Activated CD8-positive, alpha-beta T cell treated with anti-CD3 and anti-CD28 coated beads for 36 hours (primary cell): ENCODE results near the gene STX11. TPM values are rescaled to one million over a fixed set of nuclear protein-coding genes. Genes with fewer than 3 reads are reported as not detected.

Source experiments
- ATAC-seq: fragments of 200-7000 bp; cut with Tn5 transposase; one replicate; pipeline ENCODE4 v1.10.0; 2021; ENCODE audit warnings: mild to moderate bottlenecking, moderate library complexity
- CTCF ChIA-PET: fragments of 350-600 bp; sonication (Branson Sonifier 250); formaldehyde crosslinking; loops from one replicate; lab custom pipeline; 2021; ENCODE audit warnings: antibody characterized with exemption; lab: Charles Lee
- POLR2A ChIA-PET: fragments of 350-600 bp; sonication (Branson Sonifier 250); formaldehyde crosslinking; loops from one replicate; lab custom pipeline; 2021; ENCODE audit warnings: antibody characterized with exemption; lab: Charles Lee
- DNase-seq: peaks from one replicate; pipeline ENCODE4 v3.0.0-alpha.2; 2020
- H3K27ac Mint-ChIP-seq: one replicate; pipeline ENCODE4 v1.8.0; 2021; ENCODE audit warnings: mild to moderate bottlenecking, mixed read lengths
- H3K27me3 Mint-ChIP-seq: one replicate; pipeline ENCODE4 v1.8.0; 2021; ENCODE audit warnings: mixed read lengths
- H3K36me3 Mint-ChIP-seq: one replicate; pipeline ENCODE4 v1.8.0; 2021; ENCODE audit warnings: low read depth, mixed read lengths
- H3K4me1 Mint-ChIP-seq: one replicate; pipeline ENCODE4 v1.8.0; 2021; ENCODE audit warnings: low read depth, mixed read lengths
- H3K4me3 Mint-ChIP-seq: one replicate; pipeline ENCODE4 v1.8.0; 2021; ENCODE audit warnings: mild to moderate bottlenecking, moderate library complexity, mixed read lengths
- H3K9me3 Mint-ChIP-seq: one replicate; pipeline ENCODE4 v1.8.0; 2021; ENCODE audit warnings: mixed read lengths
- intact Hi-C: fragments of 100-400 bp; cut with micrococcal nuclease; formaldehyde crosslinking; loops from one replicate; pipeline ENCODE4 v1.10.0; 2022
- total RNA-seq, 2 experiments: library from RNA; stranded (reverse); gene quantifications; one replicate each; pipeline ENCODE4 v1.2.3, GENCODE V29; 2021
- TF ChIP-seq, protein P1 (sequence below): fragments of 200-600 bp; IDR thresholded peaks from one replicate; pipeline ENCODE4 v1.8.0; 2022; ENCODE audit warnings: antibody characterized with exemption, mild to moderate bottlenecking

The STX11 gene
- total RNA-seq, 2 experiments from 2014 or later = 19.4 to 20.7 TPM

DNA sequence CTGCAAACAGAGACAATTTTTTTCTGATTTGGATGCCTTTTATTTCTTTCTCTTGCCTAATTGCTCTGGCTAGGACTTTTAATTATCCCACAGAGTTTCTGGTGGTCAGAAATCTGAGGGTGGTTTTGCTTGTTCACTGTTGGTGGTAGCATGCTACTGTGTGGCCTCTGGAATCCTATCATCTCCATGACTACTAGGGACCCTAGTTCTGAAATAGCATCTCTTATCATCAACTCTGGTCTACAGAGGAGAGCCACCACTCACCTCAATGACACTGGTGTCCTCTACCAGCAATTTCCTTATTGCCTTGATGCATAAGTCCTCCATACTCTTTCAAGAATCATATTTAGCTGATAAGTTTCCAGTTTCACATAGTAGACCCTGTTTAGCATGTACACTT is 27.5 kb upstream of the STX11 start:
- Mint-ChIP-seq H3K27ac (no peak overlapping the region), H3K4me1 (no peaks in the 10 kb centered on the region), H3K9me3 (no peaks in the 10 kb centered on the region), H3K36me3 (no peaks in the 10 kb centered on the region), H3K27me3 (no peaks in the 10 kb centered on the region), H3K4me3 (no peak overlapping the region)
- ChIA-PET POLR2A (no interaction called here), CTCF (interaction anchor here (0.9 to 2.5 kb wide), 6 partner anchors 15 to 100 kb away, joined by 3 to 7 read pairs (median 4); no protein-coding TSS in a partner anchor)
- intact Hi-C loops = no loop called here
- DNase-seq (no peak), ATAC-seq (no peak)
- TF ChIP-seq, protein P1, sequence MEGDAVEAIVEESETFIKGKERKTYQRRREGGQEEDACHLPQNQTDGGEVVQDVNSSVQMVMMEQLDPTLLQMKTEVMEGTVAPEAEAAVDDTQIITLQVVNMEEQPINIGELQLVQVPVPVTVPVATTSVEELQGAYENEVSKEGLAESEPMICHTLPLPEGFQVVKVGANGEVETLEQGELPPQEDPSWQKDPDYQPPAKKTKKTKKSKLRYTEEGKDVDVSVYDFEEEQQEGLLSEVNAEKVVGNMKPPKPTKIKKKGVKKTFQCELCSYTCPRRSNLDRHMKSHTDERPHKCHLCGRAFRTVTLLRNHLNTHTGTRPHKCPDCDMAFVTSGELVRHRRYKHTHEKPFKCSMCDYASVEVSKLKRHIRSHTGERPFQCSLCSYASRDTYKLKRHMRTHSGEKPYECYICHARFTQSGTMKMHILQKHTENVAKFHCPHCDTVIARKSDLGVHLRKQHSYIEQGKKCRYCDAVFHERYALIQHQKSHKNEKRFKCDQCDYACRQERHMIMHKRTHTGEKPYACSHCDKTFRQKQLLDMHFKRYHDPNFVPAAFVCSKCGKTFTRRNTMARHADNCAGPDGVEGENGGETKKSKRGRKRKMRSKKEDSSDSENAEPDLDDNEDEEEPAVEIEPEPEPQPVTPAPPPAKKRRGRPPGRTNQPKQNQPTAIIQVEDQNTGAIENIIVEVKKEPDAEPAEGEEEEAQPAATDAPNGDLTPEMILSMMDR = no peak

- no peak overlapping the region for H3K27ac Mint-ChIP-seq
- CTCF ChIA-PET = interaction anchor here (0.9 to 2.5 kb wide), 6 partner anchors 15 to 99 kb away, joined by 3 to 7 read pairs (median 4); no protein-coding TSS in a partner anchor
- H3K9me3 Mint-ChIP-seq = no peaks in the 10 kb centered on the region
- intact Hi-C loops = no loop called here
- no peak overlapping the region for H3K4me3 Mint-ChIP-seq
- no peak for ATAC-seq
- no peaks in the 10 kb centered on the region for H3K4me1 Mint-ChIP-seq
- no peak for DNase-seq
- POLR2A ChIA-PET = no interaction called here
- TF ChIP-seq, protein P1 = no peak
- no peaks in the 10 kb centered on the region for H3K27me3 Mint-ChIP-seq
- no peaks in the 10 kb centered on the region for H3K36me3 Mint-ChIP-seq
Measured at GRCh38 chr6:144123421-144123820, 26.9 kb upstream of the STX11 start.

DNA sequence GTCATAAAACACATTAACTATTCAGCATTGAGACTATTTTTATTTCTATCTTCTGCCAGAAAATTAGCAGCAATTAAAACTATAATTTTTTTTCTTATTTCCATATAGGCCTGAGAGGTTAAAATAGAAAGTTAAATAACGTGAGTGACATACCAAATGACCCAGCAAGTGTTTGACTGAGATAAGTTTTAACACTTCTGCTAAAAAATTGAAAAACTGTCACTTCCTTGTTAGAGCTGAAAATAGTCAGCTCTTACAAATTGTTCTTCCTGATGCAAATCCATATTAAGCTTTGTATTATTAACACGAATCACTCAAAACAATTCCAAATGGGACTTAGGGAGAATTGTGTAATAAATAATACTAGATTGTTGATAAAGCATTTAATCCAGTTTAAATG is 26.5 kb upstream of the STX11 start:
- intact Hi-C loops = no loop called here
- ChIA-PET CTCF (interaction anchor here (0.9 to 2.5 kb wide), 6 partner anchors 16 to 99 kb away, joined by 3 to 7 read pairs (median 4); no protein-coding TSS in a partner anchor), POLR2A (no interaction called here)
- H3K9me3 Mint-ChIP-seq = no peaks in the 10 kb centered on the region
- TF ChIP-seq, protein P1 = no peak
- no peak for DNase-seq
- no peak for ATAC-seq
- no peaks in the 10 kb centered on the region for H3K4me1 Mint-ChIP-seq
- no peaks in the 10 kb centered on the region for H3K36me3 Mint-ChIP-seq
- no peak overlapping the region for H3K27ac Mint-ChIP-seq
- H3K4me3 Mint-ChIP-seq = no peak overlapping the region
- no peaks in the 10 kb centered on the region for H3K27me3 Mint-ChIP-seq

DNA sequence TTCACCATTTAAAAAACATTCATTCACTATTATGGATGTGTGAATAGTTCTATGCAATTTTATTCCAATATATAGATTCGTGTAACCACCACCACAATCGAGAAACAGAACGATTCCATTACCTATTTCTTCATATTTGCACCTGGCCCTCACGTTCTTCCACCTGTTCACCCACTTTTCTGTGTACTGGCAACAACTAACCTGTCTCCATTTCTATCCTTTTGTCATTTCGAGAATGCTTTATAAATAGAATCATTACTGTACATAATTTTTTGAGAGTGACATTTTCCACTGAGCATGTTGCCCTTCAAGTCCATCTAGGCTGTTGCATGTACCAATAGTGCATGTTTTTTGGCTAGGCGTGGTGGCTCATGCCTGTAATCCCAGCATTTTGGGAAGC is 23.2 kb upstream of the STX11 start:
- Mint-ChIP-seq H3K27ac (no peak overlapping the region), H3K4me3 (no peak overlapping the region), H3K27me3 (no peaks in the 10 kb centered on the region), H3K4me1 (peaks cover 26% of the 10 kb centered on the region), H3K9me3 (no peaks in the 10 kb centered on the region), H3K36me3 (no peaks in the 10 kb centered on the region)
- ChIA-PET CTCF (interaction anchor here (1.2 kb wide), 1 partner anchor 24 kb away, joined by 4 read pairs; no protein-coding TSS in a partner anchor), POLR2A (no interaction called here)
- intact Hi-C loops = no loop called here
- DNase-seq (no peak), ATAC-seq (no peak)
- TF ChIP-seq, protein P1 = no peak

- POLR2A ChIA-PET = interaction anchor here (0.7 to 2.2 kb wide), 3 partner anchors 13 to 33 kb away, joined by 3 to 14 read pairs (median 4); partner anchors contain the start of gene STX11
- CTCF ChIA-PET = interaction anchor here (1.3 to 1.8 kb wide), 4 partner anchors 20 to 89 kb away, joined by 3 to 10 read pairs (median 6); partner anchors contain the start of gene STX11
- H3K27ac Mint-ChIP-seq = no peak overlapping the region
- H3K4me3 Mint-ChIP-seq = no peak overlapping the region
- H3K4me1 Mint-ChIP-seq = peaks cover 37% of the 10 kb centered on the region
- no peak for DNase-seq
- TF ChIP-seq, protein P1 = no peak
- ATAC-seq = no peak
- peaks cover 2% of the 10 kb centered on the region for H3K27me3 Mint-ChIP-seq
- intact Hi-C loops = no loop called here
- H3K36me3 Mint-ChIP-seq = no peaks in the 10 kb centered on the region
- no peaks in the 10 kb centered on the region for H3K9me3 Mint-ChIP-seq
Measured at GRCh38 chr6:144129469-144129868, 20.8 kb upstream of the STX11 start.
